T-helper 2 cell treated with Interferon-gamma antibody and Interleukin-4, amounts not matched to agents 100 ng/mL and 5 ng/mL, for 36 hours (primary cell): ENCODE results near the gene PFKFB3. TPM values are rescaled to one million over a fixed set of nuclear protein-coding genes. Genes with fewer than 3 reads are reported as not detected.
"Not testable (repeated sequence)": the region's sequence is repeated elsewhere in the genome, so short reads cannot be mapped to it uniquely, and the experiment has no call there.

ENCODE experiments used
- intact Hi-C: fragments of 100-400 bp; cut with micrococcal nuclease; formaldehyde crosslinking; loops from one replicate; pipeline ENCODE4 v1.15.1; 2023
- total RNA-seq: library from RNA; stranded (reverse); gene quantifications from 2 replicates; pipeline ENCODE4 v1.2.3, GENCODE V29; 2022

The PFKFB3 gene
- total RNA-seq, 1 donor from 2014 or later, result 51.0 TPM

DNA sequence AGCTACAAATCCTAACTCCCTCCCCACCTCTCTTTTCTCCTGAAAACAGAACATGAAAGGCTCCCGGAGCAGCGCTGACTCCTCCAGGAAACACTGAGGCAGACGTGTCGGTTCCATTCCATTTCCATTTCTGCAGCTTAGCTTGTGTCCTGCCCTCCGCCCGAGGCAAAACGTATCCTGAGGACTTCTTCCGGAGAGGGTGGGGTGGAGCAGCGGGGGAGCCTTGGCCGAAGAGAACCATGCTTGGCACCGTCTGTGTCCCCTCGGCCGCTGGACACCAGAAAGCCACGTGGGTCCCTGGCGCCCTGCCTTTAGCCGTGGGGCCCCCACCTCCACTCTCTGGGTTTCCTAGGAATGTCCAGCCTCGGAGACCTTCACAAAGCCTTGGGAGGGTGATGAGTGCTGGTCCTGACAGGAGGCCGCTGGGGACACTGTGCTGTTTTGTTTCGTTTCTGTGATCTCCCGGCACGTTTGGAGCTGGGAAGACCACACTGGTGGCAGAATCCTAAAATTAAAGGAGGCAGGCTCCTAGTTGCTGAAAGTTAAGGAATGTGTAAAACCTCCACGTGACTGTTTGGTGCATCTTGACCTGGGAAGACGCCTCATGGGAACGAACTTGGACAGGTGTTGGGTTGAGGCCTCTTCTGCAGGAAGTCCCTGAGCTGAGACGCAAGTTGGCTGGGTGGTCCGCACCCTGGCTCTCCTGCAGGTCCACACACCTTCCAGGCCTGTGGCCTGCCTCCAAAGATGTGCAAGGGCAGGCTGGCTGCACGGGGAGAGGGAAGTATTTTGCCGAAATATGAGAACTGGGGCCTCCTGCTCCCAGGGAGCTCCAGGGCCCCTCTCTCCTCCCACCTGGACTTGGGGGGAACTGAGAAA is 30.4 kb downstream of the PFKFB3 start:
- intact Hi-C loops, result no loop called here

DNA sequence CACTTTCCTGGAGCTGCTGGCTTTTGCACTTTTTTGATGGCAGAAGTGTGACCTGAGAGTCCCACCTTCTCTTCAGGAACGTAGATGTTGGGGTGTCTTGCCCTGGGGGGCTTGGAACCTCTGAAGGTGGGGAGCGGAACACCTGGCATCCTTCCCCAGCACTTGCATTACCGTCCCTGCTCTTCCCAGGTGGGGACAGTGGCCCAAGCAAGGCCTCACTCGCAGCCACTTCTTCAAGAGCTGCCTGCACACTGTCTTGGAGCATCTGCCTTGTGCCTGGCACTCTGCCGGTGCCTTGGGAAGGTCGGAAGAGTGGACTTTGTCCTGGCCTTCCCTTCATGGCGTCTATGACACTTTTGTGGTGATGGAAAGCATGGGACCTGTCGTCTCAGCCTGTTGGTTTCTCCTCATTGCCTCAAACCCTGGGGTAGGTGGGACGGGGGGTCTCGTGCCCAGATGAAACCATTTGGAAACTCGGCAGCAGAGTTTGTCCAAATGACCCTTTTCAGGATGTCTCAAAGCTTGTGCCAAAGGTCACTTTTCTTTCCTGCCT is 31.1 kb downstream of the PFKFB3 start:
- intact Hi-C loops, result no loop called here

DNA sequence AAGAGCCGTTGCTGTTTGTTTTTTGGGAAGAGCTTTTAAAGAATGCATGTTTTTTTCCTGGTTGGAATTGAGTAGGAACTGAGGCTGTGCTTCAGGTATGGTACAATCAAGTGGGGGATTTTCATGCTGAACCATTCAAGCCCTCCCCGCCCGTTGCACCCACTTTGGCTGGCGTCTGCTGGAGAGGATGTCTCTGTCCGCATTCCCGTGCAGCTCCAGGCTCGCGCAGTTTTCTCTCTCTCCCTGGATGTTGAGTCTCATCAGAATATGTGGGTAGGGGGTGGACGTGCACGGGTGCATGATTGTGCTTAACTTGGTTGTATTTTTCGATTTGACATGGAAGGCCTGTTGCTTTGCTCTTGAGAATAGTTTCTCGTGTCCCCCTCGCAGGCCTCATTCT is 31.6 kb downstream of the PFKFB3 start:
- intact Hi-C loops, result no loop called here

DNA sequence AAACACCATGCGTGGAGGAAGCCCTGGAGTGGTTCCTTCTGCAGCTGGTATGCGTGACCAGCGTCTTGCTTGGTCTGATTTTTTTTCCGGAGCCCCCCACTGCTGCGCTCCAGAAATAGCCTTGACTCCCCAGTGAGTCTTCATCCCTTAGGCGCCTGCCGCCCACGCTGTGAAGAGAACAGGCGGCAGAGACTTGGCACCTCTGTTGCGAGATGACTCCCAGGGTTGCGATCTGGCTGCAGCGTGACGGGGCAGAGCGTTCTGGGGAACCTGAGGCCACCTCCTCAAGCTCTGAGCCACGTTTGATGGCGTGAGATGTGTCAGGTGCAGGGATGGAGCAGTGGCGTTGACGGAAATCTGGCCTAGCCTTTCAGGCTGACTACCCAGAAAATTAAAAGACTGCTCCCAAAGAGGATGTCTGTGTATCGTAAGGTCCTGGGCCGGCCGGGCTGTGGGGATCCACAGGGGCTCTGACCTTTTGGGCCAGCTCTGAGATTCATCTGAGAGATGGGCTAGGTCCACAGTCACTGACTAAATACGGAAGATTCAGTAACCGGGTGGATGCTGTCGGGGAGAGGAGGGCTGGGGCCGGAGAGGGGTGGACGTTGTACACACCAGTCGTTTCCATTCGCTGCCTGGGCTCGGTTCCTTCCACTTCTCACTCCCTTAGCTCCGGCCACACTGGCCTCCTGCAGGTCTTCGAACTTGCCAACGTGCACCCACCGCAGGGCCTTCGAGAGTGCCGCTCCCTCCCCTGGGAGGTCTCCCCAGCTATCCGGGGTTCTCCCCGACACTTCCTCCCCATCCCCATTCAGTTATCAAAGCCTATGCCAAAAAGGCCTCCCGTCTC is 33.8 kb downstream of the PFKFB3 start:
- intact Hi-C loops, result no loop called here

DNA sequence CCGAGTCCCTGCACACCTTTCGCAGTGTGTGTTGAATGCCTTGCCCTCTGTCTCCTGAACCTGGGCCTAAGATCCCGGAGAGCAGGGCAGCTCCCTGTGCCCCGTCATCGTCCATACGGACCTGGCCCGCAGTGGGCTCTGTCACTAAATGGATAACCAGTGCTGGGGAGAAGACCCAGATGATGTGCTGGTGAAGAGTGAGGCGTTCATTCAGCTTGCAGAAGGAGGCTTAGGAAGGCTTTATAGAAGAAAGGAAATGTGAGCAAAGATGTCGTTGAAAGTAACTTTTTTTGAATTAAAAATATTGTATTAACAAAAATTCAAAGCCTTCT is 34.4 kb downstream of the PFKFB3 start:
- intact Hi-C loops, result no loop called here

DNA sequence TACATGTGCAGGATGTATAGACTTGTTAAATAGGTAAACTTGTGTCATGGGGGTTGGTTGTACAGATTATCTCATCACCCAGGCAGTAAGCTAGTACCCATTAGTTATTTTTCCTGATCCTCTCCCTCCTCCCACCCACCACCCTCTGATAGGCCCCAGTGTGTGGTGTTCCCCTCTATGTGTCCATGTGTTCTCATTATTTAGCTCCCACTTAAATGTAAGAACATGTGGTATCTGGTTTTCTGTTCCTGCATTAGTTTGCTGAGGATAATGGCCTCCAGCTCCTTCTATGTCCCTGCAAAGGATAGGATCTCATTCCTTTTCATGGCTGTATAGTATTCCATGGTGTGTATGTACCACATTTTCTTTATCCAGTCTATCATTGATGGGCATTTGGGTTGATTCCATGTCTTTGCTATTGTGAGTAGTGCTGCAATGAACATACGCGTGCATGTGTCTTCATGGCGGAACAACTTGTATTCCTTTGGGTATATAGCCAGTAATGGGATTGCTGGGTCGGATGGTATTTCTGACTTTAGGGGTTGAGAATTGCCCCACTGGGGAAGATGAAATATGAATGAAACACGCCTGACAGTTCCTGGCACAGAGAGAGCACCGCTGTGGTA is 36.0 kb downstream of the PFKFB3 start:
- intact Hi-C loops, result loop anchor here (1.0 kb wide), 1 partner anchor 32 kb away; no protein-coding TSS in a partner anchor

DNA sequence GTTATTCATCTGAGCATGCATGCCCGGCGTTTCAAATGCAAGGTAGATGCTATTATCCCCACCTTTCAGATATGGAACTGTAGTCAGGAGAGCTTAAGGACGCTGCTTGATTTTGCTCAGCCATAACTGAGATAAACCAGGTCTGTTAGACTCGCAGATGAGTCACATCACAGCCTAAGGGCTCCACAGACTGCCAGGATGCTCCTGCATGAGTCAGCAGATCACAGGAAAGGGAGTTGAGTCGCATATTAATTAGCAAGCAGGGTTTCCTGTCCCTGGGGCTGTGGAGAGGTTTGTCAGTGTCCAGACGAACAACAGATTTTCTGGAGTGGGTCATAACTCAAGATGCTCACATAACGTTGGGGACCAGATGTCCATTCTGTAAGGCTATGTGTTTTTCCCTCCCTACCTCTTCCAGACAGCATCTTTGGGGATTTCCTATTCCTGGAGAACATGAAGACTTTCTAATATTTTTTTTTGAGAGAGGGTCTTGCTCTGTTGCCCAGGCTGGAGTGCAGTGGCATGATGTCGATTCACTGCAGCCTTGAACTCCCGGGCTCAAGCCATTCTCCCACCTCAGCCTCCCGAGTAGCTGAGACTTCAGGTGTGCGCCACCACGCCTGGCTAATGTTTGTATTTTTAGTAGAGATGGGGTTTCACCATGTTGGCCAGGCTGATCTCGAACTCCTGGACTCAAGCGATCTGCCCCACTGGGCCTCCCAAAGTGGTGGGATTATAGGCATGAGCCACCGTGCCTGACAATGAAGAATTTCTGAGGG is 36.7 kb downstream of the PFKFB3 start:
- intact Hi-C loops, result loop anchor here (1.0 kb wide), 1 partner anchor 31 kb away; no protein-coding TSS in a partner anchor

DNA sequence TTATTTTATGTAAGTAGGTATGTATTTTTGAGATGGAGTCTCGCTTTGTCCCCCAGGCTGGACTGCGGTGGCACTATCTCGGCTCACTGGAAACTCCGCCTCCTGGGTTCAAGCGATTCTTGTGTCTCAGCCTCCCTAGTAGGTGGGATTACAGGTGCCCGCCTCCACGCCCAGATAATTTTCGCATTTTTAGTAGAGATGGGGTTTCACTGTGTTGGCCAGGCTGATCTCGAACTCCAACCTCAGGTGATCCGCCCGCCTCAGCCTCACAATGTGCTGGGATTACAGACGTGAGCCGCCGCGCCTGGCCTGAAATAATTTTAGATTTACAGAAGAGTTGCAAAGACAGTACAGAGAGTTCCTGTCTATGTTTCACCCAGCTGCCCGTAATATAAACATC is 37.5 kb downstream of the PFKFB3 start:
- intact Hi-C loops, result no loop called here

DNA sequence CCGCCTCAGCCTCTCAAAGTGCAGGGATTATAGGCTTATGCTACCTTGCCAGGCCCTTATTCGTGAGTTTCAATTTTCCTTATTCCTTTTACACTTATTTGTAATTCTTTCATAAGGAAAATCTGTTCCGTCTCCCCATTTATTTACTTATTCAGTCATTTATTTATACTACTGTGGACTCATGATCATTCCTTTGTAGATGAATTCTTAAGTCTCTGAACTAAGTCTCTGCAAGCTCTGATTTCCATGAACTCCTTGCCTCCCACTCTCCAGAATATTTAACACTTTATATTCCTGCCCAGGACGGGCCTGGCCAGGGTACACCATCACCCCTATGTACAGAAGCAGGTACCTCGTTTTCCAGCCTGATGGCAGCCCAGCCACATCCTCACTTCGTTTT is 39.4 kb downstream of the PFKFB3 start:
- intact Hi-C loops, result no loop called here

DNA sequence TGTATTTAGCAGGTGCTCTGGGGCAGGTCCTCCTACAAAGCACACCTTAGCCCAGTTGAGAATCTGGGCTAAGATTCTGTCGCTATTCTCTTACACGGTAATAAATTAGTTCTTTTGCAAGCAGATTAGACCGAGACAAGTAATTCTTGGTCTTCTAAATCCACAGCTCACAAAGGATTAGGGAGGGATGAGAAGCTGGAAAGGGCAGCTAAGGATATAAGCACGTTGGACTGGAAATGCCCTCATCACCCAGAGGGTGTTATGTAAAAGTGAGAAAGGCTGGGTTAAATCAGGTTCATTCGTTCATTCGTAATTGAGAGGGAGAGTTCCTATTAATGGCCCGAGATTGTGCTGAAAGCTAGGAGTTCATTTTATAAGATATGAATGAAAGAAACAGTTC is 41.8 kb downstream of the PFKFB3 start:
- intact Hi-C loops, result no loop called here

DNA sequence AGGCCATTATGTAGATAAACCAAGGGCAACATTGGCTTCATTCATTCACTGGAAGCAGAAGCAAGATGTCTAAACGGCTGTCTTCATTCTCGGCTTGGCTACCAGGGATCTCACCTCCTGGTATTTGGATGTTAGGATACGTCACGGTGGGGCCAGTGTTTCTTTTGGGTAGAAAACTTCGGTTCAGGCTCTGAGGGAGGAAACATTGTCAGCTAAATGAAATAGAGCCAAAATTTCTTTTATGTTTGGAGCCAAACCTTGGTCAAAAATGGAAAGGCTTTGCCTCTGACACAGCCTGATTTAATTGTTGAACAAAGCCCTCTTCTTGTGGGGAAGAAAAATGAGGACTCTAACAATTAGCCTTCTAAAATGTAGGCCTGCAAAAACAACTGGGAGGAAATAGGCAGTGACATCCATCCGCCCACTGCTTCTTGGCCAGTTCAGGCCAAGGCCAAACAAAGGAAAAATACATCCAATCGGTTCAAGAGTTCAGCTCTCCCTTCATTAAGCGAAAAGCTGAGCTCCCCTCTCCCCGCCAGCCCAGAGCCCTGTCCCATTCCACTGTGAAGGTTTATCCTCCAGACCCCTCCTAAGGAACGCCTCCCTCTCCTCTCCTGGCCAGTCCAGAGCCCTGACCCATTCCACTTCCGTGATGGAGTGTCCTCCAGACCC is 44.4 kb downstream of the PFKFB3 start:
- intact Hi-C loops, result no loop called here

DNA sequence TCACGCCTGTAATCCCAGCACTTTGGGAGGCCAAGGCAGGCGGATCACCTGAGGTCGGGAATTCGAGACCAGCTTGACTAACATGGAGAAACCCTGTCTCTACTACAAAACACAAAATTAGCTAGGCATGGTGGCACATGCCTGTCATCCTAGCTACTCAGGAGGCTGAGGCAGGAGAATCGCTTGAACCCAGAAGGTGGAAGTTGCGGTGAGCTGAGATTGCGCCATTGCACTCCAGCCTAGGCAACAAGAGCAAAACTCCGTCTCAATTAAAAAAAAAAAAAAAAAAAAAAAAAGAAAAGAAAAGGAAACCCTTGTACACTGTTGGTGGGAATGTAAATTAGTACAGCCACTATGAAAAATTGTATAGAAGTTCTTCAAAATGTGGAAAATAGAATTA is 46.2 kb downstream of the PFKFB3 start:
- intact Hi-C loops, result not testable (repeated sequence)

DNA sequence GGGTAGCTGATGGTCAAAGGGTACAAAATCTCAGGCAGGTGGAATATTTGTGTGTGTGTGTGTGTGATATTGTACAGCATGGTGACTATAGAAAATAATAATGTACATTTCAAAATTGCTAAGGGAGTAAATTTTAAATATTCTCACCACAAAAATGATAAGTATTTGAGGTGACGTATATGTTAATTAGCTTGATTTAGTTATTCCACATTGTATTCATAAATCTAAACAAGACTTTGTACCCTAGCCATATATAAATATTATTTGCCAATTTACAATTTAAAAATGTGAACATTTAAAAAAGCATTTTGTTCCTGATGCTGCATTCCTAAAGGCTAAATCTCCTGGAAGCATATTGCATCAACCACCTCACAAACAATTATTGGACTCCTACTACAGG is 47.0 kb downstream of the PFKFB3 start:
- intact Hi-C loops, result no loop called here

DNA sequence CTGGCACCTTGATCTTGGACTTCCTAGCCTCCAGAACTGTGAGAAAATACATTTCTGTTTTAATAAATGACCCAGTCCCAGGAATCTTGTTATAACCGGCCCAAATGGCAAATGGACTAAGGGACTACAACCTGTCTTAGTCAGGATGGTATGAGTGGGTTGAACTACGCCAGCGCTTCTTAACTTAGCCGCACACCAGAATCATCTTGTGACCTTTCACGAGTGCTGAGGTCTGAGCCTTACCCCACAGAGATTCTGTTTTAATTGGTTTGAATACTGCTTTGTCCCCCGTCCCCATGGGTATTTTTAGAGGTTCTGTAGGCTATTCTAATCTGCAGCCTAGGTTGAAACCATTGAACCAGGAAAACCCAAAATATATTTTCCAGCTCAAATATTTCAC is 48.0 kb downstream of the PFKFB3 start:
- intact Hi-C loops, result no loop called here

DNA sequence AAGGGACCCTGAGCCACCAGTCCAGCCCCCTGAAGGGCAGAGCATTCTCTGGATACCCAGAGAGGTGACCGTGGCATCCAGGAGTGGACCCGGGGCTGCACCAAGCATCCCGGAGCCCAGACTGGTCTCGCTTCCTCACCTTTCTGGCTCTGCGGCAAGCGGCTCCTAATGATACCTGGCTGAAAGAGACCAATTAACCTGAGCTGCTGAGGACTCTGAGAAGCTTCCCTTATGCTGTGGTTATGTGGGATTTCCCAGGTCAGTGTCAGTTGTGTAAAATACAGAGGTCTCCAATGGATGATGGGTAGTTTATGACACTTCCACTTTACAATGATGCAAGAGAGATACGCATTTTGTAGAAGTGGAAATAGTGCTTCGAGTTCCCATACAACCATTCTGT is 51.5 kb downstream of the PFKFB3 start:
- intact Hi-C loops, result no loop called here

DNA sequence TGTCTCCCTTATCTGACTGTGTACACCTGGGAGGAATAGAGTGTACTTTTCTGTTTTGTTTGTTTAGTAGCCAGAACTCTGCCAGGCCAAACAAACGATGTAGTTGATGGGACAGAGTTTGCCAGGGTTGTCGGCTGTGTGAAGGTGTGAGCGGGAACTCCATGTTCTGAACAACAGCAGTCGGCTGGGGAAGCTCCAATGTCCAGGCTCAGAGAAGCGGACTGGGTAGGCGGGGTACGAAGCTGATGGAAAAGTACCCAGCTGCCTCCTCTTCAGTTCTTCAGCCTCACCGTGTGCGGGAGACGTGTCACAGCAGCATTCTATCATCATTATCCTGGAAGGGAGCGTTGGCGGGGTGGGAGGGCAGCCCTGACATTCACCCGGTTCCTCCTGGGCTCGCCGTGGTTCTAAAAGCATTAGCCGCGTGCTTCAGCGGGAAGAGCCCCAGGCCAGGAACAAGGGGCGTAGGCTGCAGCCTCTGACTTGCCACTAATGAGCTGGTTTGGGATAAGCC is 52.9 kb downstream of the PFKFB3 start:
- intact Hi-C loops, result no loop called here

DNA sequence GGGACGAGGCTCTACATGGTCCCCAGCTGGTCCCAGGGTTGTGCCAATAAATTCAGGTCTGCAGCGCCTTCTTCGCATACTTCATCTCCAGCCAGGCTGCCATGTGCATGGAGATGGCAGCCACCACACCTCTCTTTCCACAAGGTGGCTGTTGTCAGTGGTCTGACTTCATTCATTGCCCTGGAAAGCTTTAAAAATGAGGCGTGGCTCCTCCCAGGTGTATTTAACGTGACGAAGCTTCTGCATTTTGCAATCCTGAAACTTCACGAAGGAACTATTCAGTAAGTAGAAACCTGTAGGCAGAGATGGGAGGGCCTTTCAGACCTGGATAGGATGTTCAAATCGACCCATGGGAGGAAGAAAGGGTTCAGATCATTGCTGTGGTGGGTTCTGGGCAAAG is 53.7 kb downstream of the PFKFB3 start:
- intact Hi-C loops, result no loop called here

DNA sequence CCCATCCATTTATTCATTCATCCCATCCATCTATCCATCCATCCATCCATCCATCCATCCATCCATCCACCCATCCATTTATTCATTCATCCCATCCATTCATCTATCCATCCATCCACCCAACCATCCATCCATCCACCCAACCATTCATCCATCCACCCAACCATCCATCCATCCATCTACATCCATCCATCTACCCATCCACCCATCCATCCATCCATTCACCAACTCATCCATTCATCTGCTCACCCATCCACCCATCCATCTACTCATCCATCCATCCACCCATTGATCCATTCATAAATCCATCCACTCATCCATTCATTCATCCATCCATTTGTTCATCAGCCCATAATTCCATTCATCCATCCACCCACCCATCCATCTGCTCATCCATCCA is 56.4 kb downstream of the PFKFB3 start:
- intact Hi-C loops, result no loop called here

DNA sequence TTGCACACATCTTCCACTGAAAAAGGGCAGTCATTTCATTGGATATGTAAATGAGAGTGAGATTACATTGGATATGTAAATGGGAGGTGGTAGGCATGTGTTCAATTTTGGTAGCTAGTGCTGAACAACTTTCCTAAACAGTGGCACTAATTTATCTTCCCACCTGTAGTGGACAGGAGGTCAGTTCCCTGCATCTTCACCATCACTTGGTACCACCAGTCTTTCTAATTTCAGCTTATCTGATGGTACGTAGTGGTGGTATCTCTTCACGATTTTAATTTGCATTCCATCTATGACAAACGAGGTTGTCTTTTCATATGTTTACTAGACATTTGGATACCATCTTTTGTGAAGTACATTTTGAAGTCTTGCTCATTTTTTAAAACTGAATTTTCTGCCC is 58.1 kb downstream of the PFKFB3 start:
- intact Hi-C loops, result no loop called here

DNA sequence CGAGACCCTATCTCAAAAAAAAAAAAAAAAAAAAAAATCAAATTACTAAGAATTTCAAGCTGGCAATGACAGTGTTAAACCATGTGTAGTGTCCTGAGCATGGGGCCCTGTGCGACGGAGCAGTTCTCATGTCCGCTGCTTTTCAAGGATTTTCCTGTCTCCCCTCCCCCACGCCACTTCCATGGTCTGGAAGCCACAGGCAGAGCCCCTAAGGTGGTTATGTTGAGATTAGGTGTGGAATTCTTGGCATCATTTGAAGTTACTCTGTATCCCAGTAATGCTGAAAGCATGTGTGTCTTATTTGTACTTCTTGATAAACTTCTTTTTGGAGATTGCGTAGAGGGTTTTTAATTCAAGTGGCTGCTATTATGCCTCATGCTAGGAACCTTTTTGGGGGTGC is 65.2 kb downstream of the PFKFB3 start:
- intact Hi-C loops, result no loop called here
